ENCODE results near the gene LRRFIP2. TPM values are rescaled to one million over a fixed set of nuclear protein-coding genes. Genes with fewer than 3 reads are reported as not detected.

LRRFIP2 gene
- total and polyA plus RNA-seq, 2 of the 8 experiments (the other 6 are each of a cell fraction or from before 2014, with no cell fraction given): 8.8 to 25.6 TPM

GRCh38 chr3:37115446-37115845 lies 58.9 kb downstream of the LRRFIP2 start:
- no peak overlapping the region for H2BK12ac ChIP-seq (ENCODE audit: low read depth, low read length)
- no peaks in the 10 kb centered on the region for H3K79me2 ChIP-seq (ENCODE audit: control insufficient read depth in 1 of 2, insufficient read depth in 2 of 2, low read length in 2 of 2)
- H3K4me1 ChIP-seq (replicated peaks in 1 of 4; ENCODE audit: control insufficient read depth in 3 of 4, insufficient read depth in 4 of 4, low read length in 3 of 4): no peaks in the 10 kb centered on the region
- ChIA-PET POLR2A (ENCODE audit: partially characterized antibody) (no interaction called here), CTCF (ENCODE audit: partially characterized antibody) (interaction anchor here (0.6 to 1.0 kb wide), 2 partner anchors 19 to 188 kb away, joined by 3 read pairs; no protein-coding TSS in a partner anchor)
- H3K4ac ChIP-seq (replicated peaks; ENCODE audit: insufficient read length, low read depth, low read length): no peak overlapping the region
- no peak overlapping the region for H2BK120ac ChIP-seq (replicated peaks; ENCODE audit: low read depth, low read length)
- H4K8ac ChIP-seq (ENCODE audit: extremely low read depth, insufficient read depth, low read length): no peak overlapping the region
- DNase-seq (ENCODE audit: low read depth in 1 of 2, low spot score in 2 of 2): no peak
- H4K91ac ChIP-seq (replicated peaks; ENCODE audit: insufficient read length, low read length): no peak overlapping the region
- H3K4me3 ChIP-seq (ENCODE audit: extremely low read depth in 1 of 4, insufficient read depth in 2 of 4, low read depth in 3 of 4, low read length in 4 of 4): no peak overlapping the region
- no peak overlapping the region for H3K23ac ChIP-seq (ENCODE audit: insufficient read length)
- H3K27me3 ChIP-seq (replicated peaks in 1 of 4; ENCODE audit: control insufficient read depth in 3 of 4, extremely low read depth in 1 of 4, insufficient read depth in 3 of 4, low read length in 3 of 4): no peaks in the 10 kb centered on the region
- FAIRE-seq: no peak
- no peaks in the 10 kb centered on the region for H3K23me2 ChIP-seq (ENCODE audit: low read depth, low read length)
- no peak overlapping the region for H3K4me2 ChIP-seq (ENCODE audit: insufficient read depth in 1 of 2, low read depth in 2 of 2, low read length in 2 of 2)
- H3K36me3 ChIP-seq (ENCODE audit: control insufficient read depth in 2 of 4, insufficient read depth in 4 of 4, low read length in 3 of 4): no peaks in the 10 kb centered on the region; a peak in 1 of 8 replicates
- 88% methylated on average over 2 of the region's 2 CpGs; no CpG with 5 or more reads in 1 of the 2 experiments for WGBS, 2 experiments (ENCODE audit: extremely low coverage in 1 of 2, insufficient coverage in 1 of 2, insufficient read length in 1 of 2, insufficient replicate concordance in 2 of 2, low coverage in 1 of 2, low lambda C conversion rate in 2 of 2, missing lambda C conversion rate in 1 of 2)
- H3K9me3 ChIP-seq (ENCODE audit: insufficient read depth in 2 of 2, low read depth in 1 of 2, low read length in 1 of 2): no peaks in the 10 kb centered on the region
- H3K14ac ChIP-seq (ENCODE audit: insufficient read length): no peak overlapping the region
- no peak overlapping the region for H3K18ac ChIP-seq (ENCODE audit: extremely low read depth, low read length)
- no peak overlapping the region for H3K56ac ChIP-seq (replicated peaks; ENCODE audit: insufficient read length, low read depth, low read length)
- H3K27ac ChIP-seq (ENCODE audit: low read depth, low read length): no peak overlapping the region
- H4K5ac ChIP-seq (ENCODE audit: insufficient read length, low read depth, low read length): no peak overlapping the region
- no peak overlapping the region for H2BK15ac ChIP-seq (ENCODE audit: low read length)
- H4K20me1 ChIP-seq (replicated peaks in 1 of 2; ENCODE audit: control insufficient read depth in 1 of 2, insufficient read depth in 2 of 2, low read length in 2 of 2): no peaks in the 10 kb centered on the region
- H2BK5ac ChIP-seq (ENCODE audit: low read depth, low read length): no peak overlapping the region
- H2AK5ac ChIP-seq (ENCODE audit: low read depth, low read length): no peak overlapping the region
- H3K9ac ChIP-seq (replicated peaks in 1 of 4; ENCODE audit: extremely low read depth in 1 of 4, low read depth in 3 of 4, low read length in 3 of 4): no peak overlapping the region
- no peak overlapping the region for H2BK20ac ChIP-seq (ENCODE audit: low read length)
- no peaks in the 10 kb centered on the region for H3K79me1 ChIP-seq (ENCODE audit: low read depth, low read length)
- no peak overlapping the region for H2AFZ ChIP-seq (ENCODE audit: low read length)
- TF ChIP-seq ATF3 (IDR thresholded peaks at IDR 0.05; ENCODE audit: insufficient read depth, low read depth, low read length) (no peak), KDM4A (IDR thresholded peaks at IDR 0.05; ENCODE audit: low read depth, low read length, severe bottlenecking) (no peak), RAD21 (IDR thresholded peaks at IDR 0.05 in 1 of 2, conservative IDR thresholded peaks at IDR 0.05 in 1 of 2; ENCODE audit: low read depth in 2 of 2, low read length in 2 of 2) (no peak), SUZ12 (IDR thresholded peaks at IDR 0.05; ENCODE audit: low read length) (no peak), TAF7 (optimal IDR thresholded peaks at IDR 0.05; ENCODE audit: borderline replicate concordance, low read depth, low read length) (no peak), CHD2 (IDR thresholded peaks at IDR 0.05; ENCODE audit: low read length) (no peak), JUN (IDR thresholded peaks at IDR 0.05; ENCODE audit: low read depth, low read length) (no peak), POLR2A (IDR thresholded peaks at IDR 0.05; ENCODE audit: control extremely low read depth in 1 of 2, low read depth in 2 of 2, low read length in 2 of 2) (no peak), BACH1 (IDR thresholded peaks at IDR 0.05; ENCODE audit: low read length) (no peak), RBBP5 (IDR thresholded peaks at IDR 0.05; ENCODE audit: borderline replicate concordance, low read depth, low read length) (no peak), POLR2AphosphoS5 (IDR thresholded peaks at IDR 0.05; ENCODE audit: low read depth, low read length) (no peak), HDAC2 (IDR thresholded peaks at IDR 0.05; ENCODE audit: borderline replicate concordance in 1 of 2, low read depth in 2 of 2, low read length in 2 of 2) (no peak), HDAC6 (IDR thresholded peaks at IDR 0.05; ENCODE audit: low read depth, low read length) (no peak), GTF2F1 (IDR thresholded peaks at IDR 0.05; ENCODE audit: borderline replicate concordance, low read depth, low read length) (no peak)
